HuH-7 (cell line): ENCODE data around the gene PARD3.
"Not testable (repeated sequence)": the region's sequence is repeated elsewhere in the genome, so short reads cannot be mapped to it uniquely, and the experiment has no call there.

Experiments used
- DNase-seq: peaks from one replicate; pipeline ENCODE4 v3.0.0; 2011; ENCODE audit warnings: low spot score

Gene PARD3

GRCh38 chr10:34294137-34294536 lies 521.0 kb downstream of the PARD3 start:
- no peak for DNase-seq

- DNase-seq = no peak
Measured at GRCh38 chr10:34292675-34293074, 522.4 kb downstream of the PARD3 start.

- DNase-seq = no peak
Measured at GRCh38 chr10:34292194-34292565, 522.9 kb downstream of the PARD3 start.

GRCh38 chr10:34291466-34292193 lies 523.5 kb downstream of the PARD3 start:
- no peak for DNase-seq

- DNase-seq = no peak
Measured at GRCh38 chr10:34290412-34291081, 524.5 kb downstream of the PARD3 start.

GRCh38 chr10:34288634-34289033 lies 526.5 kb downstream of the PARD3 start:
- DNase-seq = no peak

GRCh38 chr10:34286136-34286739 lies 528.9 kb downstream of the PARD3 start:
- DNase-seq = no peak

- no peak for DNase-seq
Measured at GRCh38 chr10:34281661-34282582, 533.2 kb downstream of the PARD3 start.

- no peak for DNase-seq
Measured at GRCh38 chr10:34280599-34281374, 534.3 kb downstream of the PARD3 start.

- DNase-seq = no peak
Measured at GRCh38 chr10:34275626-34276130, 539.4 kb downstream of the PARD3 start.

- no peak for DNase-seq
Measured at GRCh38 chr10:34274906-34275305, 540.2 kb downstream of the PARD3 start.

GRCh38 chr10:34273340-34273739 lies 541.8 kb downstream of the PARD3 start:
- no peak for DNase-seq

- no peak for DNase-seq
Measured at GRCh38 chr10:34272316-34272715, 542.8 kb downstream of the PARD3 start.

GRCh38 chr10:34268410-34268809 lies 546.7 kb downstream of the PARD3 start:
- DNase-seq = not testable (repeated sequence)

GRCh38 chr10:34262985-34263384 lies 552.1 kb downstream of the PARD3 start:
- peak; percentile 26 for DNase-seq

- no peak for DNase-seq
Measured at GRCh38 chr10:34260904-34261303, 554.2 kb downstream of the PARD3 start.

GRCh38 chr10:34256216-34256615 lies 558.9 kb downstream of the PARD3 start:
- DNase-seq = no peak

GRCh38 chr10:34255035-34255434 lies 560.1 kb downstream of the PARD3 start:
- DNase-seq = no peak

GRCh38 chr10:34254596-34254995 lies 560.5 kb downstream of the PARD3 start:
- peak; percentile 30 for DNase-seq

- DNase-seq = no peak
Measured at GRCh38 chr10:34252111-34252510, 563.0 kb downstream of the PARD3 start.

- DNase-seq = no peak
Measured at GRCh38 chr10:34251177-34251576, 563.9 kb downstream of the PARD3 start.
